PC-3 (cell line): ENCODE data around the gene FADD. TPM values are rescaled to one million over a fixed set of nuclear protein-coding genes. Genes with fewer than 3 reads are reported as not detected.
A peak's percentile ranks its signal among the peaks of the same experiment; 100 is the strongest.

Experiments used
- ATAC-seq: fragments of 200-7000 bp; cut with Tn5 transposase; 2 replicates; pipeline ENCODE4 v1.9.1; 2020; ENCODE audit warnings: mild to moderate bottlenecking, moderate library complexity
- BruUV-seq: library from RNA; stranded (reverse); fragments of 400-500 nt; replicated peaks from 2 replicates; lab custom pipeline; 2021; lab: Mats Ljungman, UMichigan
- CTCF ChIA-PET: fragments of 300-600 bp; sonication (Branson Sonifier 250); formaldehyde crosslinking; loops from one replicate; lab custom pipeline; 2022; ENCODE audit warnings: antibody characterized with exemption; lab: Charles Lee
- POLR2A ChIA-PET: fragments of 300-600 bp; sonication (Branson Sonifier 250); formaldehyde crosslinking; loops from one replicate; lab custom pipeline; 2022; ENCODE audit warnings: antibody characterized with exemption; ENCODE audit not compliant: unreplicated experiment; lab: Charles Lee
- DNase-seq: peaks from one replicate; pipeline ENCODE4 v3.0.0-alpha.2; 2015
- H2AFZ ChIP-seq: fragments of 300-600 bp; sonication (generic); 2 replicates; pipeline ENCODE4 v1.6.0; 2016; ENCODE audit warnings: antibody characterized with exemption, low read length
- H3F3A ChIP-seq: fragments of 300-600 bp; sonication (generic); one replicate; pipeline ENCODE4 v1.6.0; 2017; ENCODE audit warnings: antibody characterized with exemption, low read length, control low read depth, mild to moderate bottlenecking; ENCODE audit not compliant: unreplicated experiment
- H3K27ac ChIP-seq: fragments of 300-600 bp; sonication (generic); 2 replicates; pipeline ENCODE4 v1.5.1; 2016; ENCODE audit warnings: mild to moderate bottlenecking, low read length
- H3K27me3 ChIP-seq: fragments of 300-600 bp; sonication (generic); 2 replicates; pipeline ENCODE4 v1.6.1; 2016; ENCODE audit warnings: low read length, mixed read lengths
- H3K36me3 ChIP-seq: fragments of 300-600 bp; sonication (generic); 2 replicates; pipeline ENCODE4 v1.6.1; 2016; ENCODE audit warnings: low read depth, mixed run types, low read length, mixed read lengths
- H3K4me1 ChIP-seq: fragments of 300-600 bp; sonication (generic); 2 replicates; pipeline ENCODE4 v1.5.1; 2016; ENCODE audit warnings: low read length; ENCODE audit not compliant: insufficient read depth
- H3K4me2 ChIP-seq: fragments of 300-600 bp; sonication (generic); 2 replicates; pipeline ENCODE4 v1.6.0; 2016; ENCODE audit warnings: low read length
- H3K4me3 ChIP-seq: fragments of 300-600 bp; sonication (generic); 2 replicates; pipeline ENCODE4 v1.5.1; 2016; ENCODE audit warnings: mild to moderate bottlenecking, low read length, mixed read lengths
- H3K79me2 ChIP-seq: fragments of 300-600 bp; sonication (generic); 2 replicates; pipeline ENCODE4 v1.6.1; 2017; ENCODE audit warnings: low read length, mixed read lengths
- H3K9ac ChIP-seq: fragments of 300-600 bp; sonication (generic); 2 replicates; pipeline ENCODE4 v1.6.0; 2016; ENCODE audit warnings: mild to moderate bottlenecking, low read length
- H3K9me2 ChIP-seq: fragments of 300-600 bp; sonication (generic); replicated peaks from 2 replicates; pipeline ENCODE4 v1.6.1; 2016; ENCODE audit warnings: mixed run types, low read length, mixed read lengths
- H3K9me3 ChIP-seq: fragments of 300-600 bp; sonication (generic); 2 replicates; pipeline ENCODE4 v1.6.1; 2016; ENCODE audit warnings: low read length, mixed read lengths
- H4K20me1 ChIP-seq: fragments of 300-600 bp; sonication (generic); 2 replicates; pipeline ENCODE4 v1.6.1; 2016; ENCODE audit warnings: low read length, mixed read lengths
- CTCF ChIP-seq: fragments of 300-600 bp; sonication (generic); conservative IDR thresholded peaks from 2 replicates; pipeline ENCODE4 v1.5.1; 2017; ENCODE audit warnings: antibody characterized with exemption, low read depth, mild to moderate bottlenecking, low read length
- EZH2 ChIP-seq: fragments of 300-600 bp; sonication (generic); IDR thresholded peaks from one replicate; pipeline ENCODE4 v1.6.1; 2017; ENCODE audit warnings: antibody characterized with exemption, mild to moderate bottlenecking, low read length; ENCODE audit not compliant: unreplicated experiment
- EZH2phosphoT487 ChIP-seq: fragments of 300-600 bp; sonication (generic); IDR thresholded peaks from 2 replicates; pipeline ENCODE4 v1.6.1; 2018; ENCODE audit warnings: mild to moderate bottlenecking, antibody characterized with exemption, low read length, borderline replicate concordance
- intact Hi-C: fragments of 100-400 bp; cut with micrococcal nuclease; formaldehyde crosslinking; loops from 2 replicates; pipeline ENCODE4 v1.9.0; 2023
- total RNA-seq: library from RNA; depleted of rRNA; stranded (reverse); fragments of >200 nt; gene quantifications from 2 replicates; pipeline ENCODE4 v1.2.3, GENCODE V29; 2014

The FADD gene
- total RNA-seq, 1 experiment from 2014 or later: 79.5 TPM

DNA sequence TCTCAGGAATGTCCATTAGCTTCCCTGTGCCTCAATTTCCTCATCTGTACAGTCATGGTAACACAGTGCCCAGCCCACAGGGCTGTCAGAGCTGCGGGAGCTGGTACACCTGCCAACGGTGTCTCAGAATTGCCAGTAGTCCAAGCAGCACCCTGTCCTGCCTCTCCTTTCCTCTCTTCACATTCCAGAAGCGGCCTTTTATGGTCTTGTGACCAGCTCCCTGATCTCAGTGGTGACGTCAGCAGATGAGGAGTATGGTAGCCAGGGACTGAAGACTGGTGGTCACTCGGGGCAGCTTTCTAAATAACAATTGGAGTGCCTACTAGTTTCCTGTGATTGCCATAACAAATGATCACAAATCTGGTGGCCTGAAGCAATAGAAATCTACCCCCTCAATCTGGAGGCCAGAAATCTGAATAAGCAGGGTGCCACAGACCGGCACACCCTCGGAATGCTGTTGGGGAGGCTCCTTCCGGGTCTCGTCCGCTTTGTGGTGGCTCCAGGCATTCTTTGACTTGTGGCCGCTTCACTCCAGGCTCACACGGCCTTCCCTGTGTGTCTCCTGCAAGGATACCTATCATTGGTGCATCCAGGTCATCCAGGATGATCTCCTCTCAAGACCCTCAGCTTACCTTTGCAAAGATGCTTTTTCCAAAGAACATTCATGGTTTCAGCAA is 2.1 kb downstream of the FADD start:
- intact Hi-C loops: no loop called here
- ATAC-seq: no peak
- POLR2A ChIA-PET: no interaction called here

GRCh38 chr11:70205766-70206165 is 2.7 kb downstream of the FADD start:
- Histone ChIP-seq H3F3A (peaks cover 6% of the 10 kb centered on the region), H3K36me3 (peaks cover 36% of the 10 kb centered on the region), H3K4me2 (peak overlapping the region; percentile 83), H3K4me3 (no peak overlapping the region), H3K4me1 (peaks cover 36% of the 10 kb centered on the region), H3K9me2 (no peaks in the 10 kb centered on the region), H4K20me1 (peaks cover 48% of the 10 kb centered on the region), H2AFZ (no peak overlapping the region), H3K79me2 (peaks cover 48% of the 10 kb centered on the region), H3K9me3 (no peaks in the 10 kb centered on the region), H3K9ac (no peak overlapping the region), H3K27ac (no peak overlapping the region), H3K27me3 (no peaks in the 10 kb centered on the region)
- TF ChIP-seq EZH2 (no peak), EZH2phosphoT487 (no peak), CTCF (no peak)
- ATAC-seq (no peak), DNase-seq (no peak)
- no TSS peak for BruUV-seq
- POLR2A ChIA-PET: no interaction called here
- CTCF ChIA-PET: no interaction called here
- intact Hi-C loops: no loop called here

More for the DNA sequence above, 2.1 kb downstream of the FADD start:
- Histone ChIP-seq H3K79me2 (peaks cover 48% of the 10 kb centered on the region), H3K9me2 (no peaks in the 10 kb centered on the region), H3K27me3 (no peaks in the 10 kb centered on the region), H3K27ac (0 out of 2 replicates have a peak overlapping the region, but pooled peaks have one; percentile 96), H2AFZ (no peak overlapping the region), H3K4me1 (peaks cover 32% of the 10 kb centered on the region), H3F3A (peaks cover 6% of the 10 kb centered on the region), H3K4me2 (peak overlapping the region; percentile 83), H3K4me3 (peak overlapping the region; percentile 76), H3K9ac (no peak overlapping the region), H4K20me1 (peaks cover 48% of the 10 kb centered on the region), H3K9me3 (no peaks in the 10 kb centered on the region), H3K36me3 (peaks cover 36% of the 10 kb centered on the region)
- CTCF ChIA-PET: no interaction called here
- DNase-seq: no peak
- TF ChIP-seq CTCF: no peak
- no peak for TF ChIP-seq EZH2
- TF ChIP-seq EZH2phosphoT487: no peak
- no TSS peak for BruUV-seq

GRCh38 chr11:70206226-70206981 is 3.3 kb downstream of the FADD start:
- H3K9ac ChIP-seq: no peak overlapping the region
- no peak overlapping the region for H3K27ac ChIP-seq
- H3K36me3 ChIP-seq: peaks cover 36% of the 10 kb centered on the region
- no peak overlapping the region for H2AFZ ChIP-seq
- H3K27me3 ChIP-seq: no peaks in the 10 kb centered on the region
- peaks cover 48% of the 10 kb centered on the region for H3K79me2 ChIP-seq
- peaks cover 36% of the 10 kb centered on the region for H3K4me1 ChIP-seq
- POLR2A ChIA-PET: no interaction called here
- intact Hi-C loops: no loop called here
- DNase-seq (no peak), ATAC-seq (no peak)
- H3K4me2 ChIP-seq: no peak overlapping the region
- CTCF ChIA-PET: no interaction called here
- H4K20me1 ChIP-seq: peaks cover 48% of the 10 kb centered on the region
- TF ChIP-seq CTCF: no peak
- no peak for TF ChIP-seq EZH2
- TF ChIP-seq EZH2phosphoT487: no peak
- no peaks in the 10 kb centered on the region for H3K9me2 ChIP-seq
- H3F3A ChIP-seq: peaks cover 6% of the 10 kb centered on the region
- BruUV-seq: no TSS peak
- H3K9me3 ChIP-seq: no peaks in the 10 kb centered on the region
- H3K4me3 ChIP-seq: no peak overlapping the region
